ENCODE data around the gene LRMDA.

GRCh38 chr10:75880031-75880775, 448.8 kb downstream of the LRMDA start:
- TF ChIP-seq EP300 (IDR thresholded peaks at IDR 0.05) = no peak
- no peak for TF ChIP-seq POLR2AphosphoS5 (IDR thresholded peaks at IDR 0.05)
- TF ChIP-seq CTCF (IDR thresholded peaks at IDR 0.05) = no peak

Data from sigmoid colon (tissue), 4 donors.